ENCODE measurements around the gene ABCB11.

ABCB11 gene

DNA sequence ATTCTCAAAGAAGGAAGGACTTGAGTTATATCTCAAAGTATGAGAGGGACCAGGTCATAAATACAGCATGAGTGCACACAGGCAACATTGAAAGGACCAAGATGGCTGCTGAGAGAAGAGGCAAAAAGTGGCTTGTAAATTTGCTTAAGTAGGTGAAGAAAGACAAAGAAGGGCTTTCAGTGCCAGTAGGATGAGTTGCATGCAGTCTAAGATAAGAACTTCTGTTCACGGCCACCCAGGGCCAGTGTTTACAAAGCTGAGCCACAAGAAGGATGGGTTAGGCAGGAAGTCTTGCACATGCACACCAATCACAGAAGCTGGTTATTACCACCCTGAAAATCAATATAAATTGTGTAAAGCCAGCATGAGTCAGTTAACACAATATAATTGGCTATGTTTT, 3.1 kb upstream of the ABCB11 start:
- in situ Hi-C loops (cut with HindIII; ENCODE audit: low pct_ligation_motif_present, low sequenced_read_pairs), result no loop called here
- peak; percentile 59 for DNase-seq
- H3K27me3 ChIP-seq (replicated peaks), result no peaks in the 10 kb centered on the region
- H3K27ac ChIP-seq, result no peak overlapping the region
- H3K4me3 ChIP-seq (ENCODE audit: low read depth, low read length), result no peak overlapping the region
- TF ChIP-seq, protein P1, sequence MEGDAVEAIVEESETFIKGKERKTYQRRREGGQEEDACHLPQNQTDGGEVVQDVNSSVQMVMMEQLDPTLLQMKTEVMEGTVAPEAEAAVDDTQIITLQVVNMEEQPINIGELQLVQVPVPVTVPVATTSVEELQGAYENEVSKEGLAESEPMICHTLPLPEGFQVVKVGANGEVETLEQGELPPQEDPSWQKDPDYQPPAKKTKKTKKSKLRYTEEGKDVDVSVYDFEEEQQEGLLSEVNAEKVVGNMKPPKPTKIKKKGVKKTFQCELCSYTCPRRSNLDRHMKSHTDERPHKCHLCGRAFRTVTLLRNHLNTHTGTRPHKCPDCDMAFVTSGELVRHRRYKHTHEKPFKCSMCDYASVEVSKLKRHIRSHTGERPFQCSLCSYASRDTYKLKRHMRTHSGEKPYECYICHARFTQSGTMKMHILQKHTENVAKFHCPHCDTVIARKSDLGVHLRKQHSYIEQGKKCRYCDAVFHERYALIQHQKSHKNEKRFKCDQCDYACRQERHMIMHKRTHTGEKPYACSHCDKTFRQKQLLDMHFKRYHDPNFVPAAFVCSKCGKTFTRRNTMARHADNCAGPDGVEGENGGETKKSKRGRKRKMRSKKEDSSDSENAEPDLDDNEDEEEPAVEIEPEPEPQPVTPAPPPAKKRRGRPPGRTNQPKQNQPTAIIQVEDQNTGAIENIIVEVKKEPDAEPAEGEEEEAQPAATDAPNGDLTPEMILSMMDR (IDR thresholded peaks at IDR 0.05; ENCODE audit: low read depth, low read length, missing control alignments), result no peak
- H3K36me3 ChIP-seq (replicated peaks), result no peaks in the 10 kb centered on the region

GRCh38 chr2:169029341-169029740, 1.8 kb downstream of the ABCB11 start:
- TF ChIP-seq, protein P1 (IDR thresholded peaks at IDR 0.05; ENCODE audit: low read depth, low read length, missing control alignments), result no peak
- no peak for DNase-seq
- Histone ChIP-seq H3K27me3 (replicated peaks) (no peaks in the 10 kb centered on the region), H3K27ac (no peak overlapping the region), H3K36me3 (replicated peaks) (no peaks in the 10 kb centered on the region), H3K4me3 (ENCODE audit: low read depth, low read length) (no peak overlapping the region)
- in situ Hi-C loops (cut with HindIII; ENCODE audit: low pct_ligation_motif_present, low sequenced_read_pairs), result no loop called here

GRCh38 chr2:169027234-169027633, 3.9 kb downstream of the ABCB11 start:
- H3K36me3 ChIP-seq (replicated peaks), result no peaks in the 10 kb centered on the region
- in situ Hi-C loops (cut with HindIII; ENCODE audit: low pct_ligation_motif_present, low sequenced_read_pairs), result no loop called here
- H3K27me3 ChIP-seq (replicated peaks), result no peaks in the 10 kb centered on the region
- H3K4me3 ChIP-seq (ENCODE audit: low read depth, low read length), result no peak overlapping the region
- H3K27ac ChIP-seq, result no peak overlapping the region
- DNase-seq, result no peak
- TF ChIP-seq, protein P1 (IDR thresholded peaks at IDR 0.05; ENCODE audit: low read depth, low read length, missing control alignments), result no peak

DNA sequence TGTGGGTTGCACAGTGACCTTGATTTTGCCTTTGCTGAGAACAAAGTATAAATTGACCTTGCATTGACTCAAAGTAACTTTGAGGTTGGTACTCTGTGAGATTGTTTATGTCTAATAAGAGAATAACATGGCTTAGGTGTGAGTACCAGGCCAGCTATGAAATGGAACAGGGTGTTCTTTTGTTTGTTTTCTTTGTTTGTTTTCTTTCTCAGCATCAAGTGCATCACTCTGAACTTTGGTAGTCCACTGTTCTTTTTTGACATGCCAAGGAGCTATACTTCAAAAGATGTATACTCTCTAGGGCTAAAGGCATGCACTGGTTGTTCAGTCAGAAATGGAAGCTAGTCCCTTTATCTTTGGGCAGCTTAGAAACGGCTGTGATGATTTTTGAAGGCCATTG, 5.1 kb downstream of the ABCB11 start:
- DNase-seq, result no peak
- Histone ChIP-seq H3K27me3 (replicated peaks) (no peaks in the 10 kb centered on the region), H3K36me3 (replicated peaks) (no peaks in the 10 kb centered on the region), H3K4me3 (ENCODE audit: low read depth, low read length) (no peak overlapping the region), H3K27ac (no peak overlapping the region)
- TF ChIP-seq, protein P1 (IDR thresholded peaks at IDR 0.05; ENCODE audit: low read depth, low read length, missing control alignments), result no peak
- in situ Hi-C loops (cut with HindIII; ENCODE audit: low pct_ligation_motif_present, low sequenced_read_pairs), result no loop called here

- H3K27ac ChIP-seq, result no peak overlapping the region
- H3K36me3 ChIP-seq (replicated peaks), result no peaks in the 10 kb centered on the region
- no peaks in the 10 kb centered on the region for H3K27me3 ChIP-seq (replicated peaks)
- DNase-seq, result no peak
- TF ChIP-seq, protein P1 (IDR thresholded peaks at IDR 0.05; ENCODE audit: low read depth, low read length, missing control alignments), result no peak
- in situ Hi-C loops (cut with HindIII; ENCODE audit: low pct_ligation_motif_present, low sequenced_read_pairs), result no loop called here
- no peak overlapping the region for H3K4me3 ChIP-seq (ENCODE audit: low read depth, low read length)
Measured at GRCh38 chr2:169023161-169023560, 8.0 kb downstream of the ABCB11 start.

- Histone ChIP-seq H3K4me3 (ENCODE audit: low read depth, low read length) (no peak overlapping the region), H3K36me3 (replicated peaks) (no peaks in the 10 kb centered on the region), H3K27me3 (replicated peaks) (no peaks in the 10 kb centered on the region), H3K27ac (no peak overlapping the region)
- DNase-seq, result no peak
- TF ChIP-seq, protein P1 (IDR thresholded peaks at IDR 0.05; ENCODE audit: low read depth, low read length, missing control alignments), result no peak
- in situ Hi-C loops (cut with HindIII; ENCODE audit: low pct_ligation_motif_present, low sequenced_read_pairs), result no loop called here
Measured at GRCh38 chr2:169018390-169018789, 12.7 kb downstream of the ABCB11 start.

Measured in brain microvascular endothelial cell (primary cell).